Activated naive CD4-positive, alpha-beta T cell treated with anti-CD3 and anti-CD28 coated beads, Interleukin-2, amount 10 ng/mL, durations not matched to agents 7 days and 5 days (primary cell): ENCODE measurements around the gene PRKAR1A.
A peak's percentile ranks its signal among the peaks of the same experiment; 100 is the strongest.
"Not testable (repeated sequence)": the region's sequence is repeated elsewhere in the genome, so short reads cannot be mapped to it uniquely, and the experiment has no call there.

Experiments
- CTCF ChIA-PET: fragments of 350-600 bp; sonication (Branson Sonifier 250); formaldehyde crosslinking; loops from one replicate; lab custom pipeline; 2021; ENCODE audit warnings: antibody characterized with exemption; lab: Charles Lee
- DNase-seq: peaks from one replicate; pipeline ENCODE4 v3.0.0-alpha.2; 2020
- H3K27ac Mint-ChIP-seq: one replicate; pipeline ENCODE4 v1.8.0; 2021; ENCODE audit warnings: mild to moderate bottlenecking, moderate library complexity, mixed read lengths
- H3K27me3 Mint-ChIP-seq: one replicate; pipeline ENCODE4 v1.8.0; 2021; ENCODE audit warnings: mild to moderate bottlenecking, mixed read lengths
- H3K36me3 Mint-ChIP-seq: one replicate; pipeline ENCODE4 v1.8.0; 2021; ENCODE audit warnings: mixed read lengths
- H3K4me1 Mint-ChIP-seq: one replicate; pipeline ENCODE4 v1.8.0; 2021; ENCODE audit warnings: mixed read lengths
- H3K4me3 Mint-ChIP-seq: one replicate; pipeline ENCODE4 v1.8.0; 2021; ENCODE audit warnings: mild to moderate bottlenecking, moderate library complexity, mixed read lengths
- H3K9me3 Mint-ChIP-seq: one replicate; pipeline ENCODE4 v1.8.0; 2021; ENCODE audit warnings: mixed read lengths

PRKAR1A gene

DNA sequence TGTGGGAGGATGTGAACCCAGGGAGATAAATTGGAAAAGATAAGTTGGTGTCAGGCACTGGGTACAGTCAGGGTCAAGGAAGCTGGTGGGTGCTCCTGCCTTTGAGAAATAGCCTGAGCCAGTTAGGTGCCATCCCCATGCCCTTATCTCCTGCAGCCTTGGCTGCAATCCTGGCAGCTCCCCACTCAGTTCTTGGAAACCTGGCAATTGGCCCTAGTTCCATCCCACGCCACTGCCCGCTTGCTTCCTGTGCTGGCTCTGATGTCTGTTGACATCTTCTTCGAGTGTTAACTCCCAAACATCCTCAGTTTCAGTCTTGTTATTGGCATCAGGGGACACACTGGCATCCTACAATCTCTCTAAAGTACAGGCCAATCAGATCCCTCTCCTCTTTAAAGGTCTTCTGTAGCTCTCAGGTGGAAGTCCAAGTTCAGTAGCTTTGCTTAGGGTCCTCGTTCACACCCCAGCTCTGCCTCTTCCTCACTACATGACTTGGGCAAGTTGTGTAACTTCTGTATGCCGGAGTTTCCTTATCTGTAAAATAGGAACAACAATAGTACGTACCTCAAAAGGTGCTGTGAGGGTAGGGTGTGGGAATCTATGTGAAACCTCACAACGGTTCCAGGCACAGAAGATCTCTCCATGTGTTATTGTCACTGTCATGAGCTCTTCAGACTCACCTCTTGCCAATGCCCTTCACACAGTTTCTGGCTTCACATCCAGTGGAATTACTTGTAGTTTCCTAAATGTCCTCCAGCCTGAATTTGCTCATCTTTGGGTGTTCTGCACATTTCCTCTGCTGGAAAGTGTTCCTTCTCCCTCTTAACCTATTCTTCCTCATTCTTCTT lies 13.5 kb upstream of the PRKAR1A start:
- CTCF ChIA-PET: interaction anchor here (1.0 to 1.4 kb wide), 3 partner anchors 9 to 35 kb away, joined by 3 to 5 read pairs (median 5); no protein-coding TSS in a partner anchor
- no peak for DNase-seq
- Mint-ChIP-seq H3K4me1 (peaks cover 27% of the 10 kb centered on the region), H3K36me3 (no peaks in the 10 kb centered on the region), H3K27ac (peak overlapping the region; percentile 73), H3K9me3 (no peaks in the 10 kb centered on the region), H3K27me3 (peaks cover 9% of the 10 kb centered on the region), H3K4me3 (no peak overlapping the region)

DNA sequence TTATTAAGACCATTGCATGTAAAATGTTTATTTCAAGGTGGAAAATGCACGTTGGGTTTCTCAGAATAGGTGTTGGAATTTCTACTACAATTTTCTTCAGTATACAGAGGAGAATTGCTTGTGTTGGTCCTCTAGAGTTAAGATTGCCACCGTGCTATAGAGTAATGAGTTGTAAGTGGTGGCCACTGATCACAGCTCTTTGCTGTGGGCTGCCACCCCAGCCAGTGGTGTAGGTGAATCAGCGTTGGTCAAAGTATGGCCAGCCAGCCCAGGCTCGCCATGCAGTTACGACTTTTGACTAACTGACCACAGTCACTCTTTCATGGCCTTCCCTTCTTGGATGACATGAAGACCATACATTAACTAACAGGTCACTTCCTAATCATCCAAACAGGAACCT lies 12.6 kb upstream of the PRKAR1A start:
- no peaks in the 10 kb centered on the region for H3K36me3 Mint-ChIP-seq
- H3K9me3 Mint-ChIP-seq: no peaks in the 10 kb centered on the region
- H3K4me1 Mint-ChIP-seq: peaks cover 27% of the 10 kb centered on the region
- peaks cover 9% of the 10 kb centered on the region for H3K27me3 Mint-ChIP-seq
- CTCF ChIA-PET: no interaction called here
- DNase-seq: no peak
- H3K27ac Mint-ChIP-seq: no peak overlapping the region
- H3K4me3 Mint-ChIP-seq: no peak overlapping the region

DNA sequence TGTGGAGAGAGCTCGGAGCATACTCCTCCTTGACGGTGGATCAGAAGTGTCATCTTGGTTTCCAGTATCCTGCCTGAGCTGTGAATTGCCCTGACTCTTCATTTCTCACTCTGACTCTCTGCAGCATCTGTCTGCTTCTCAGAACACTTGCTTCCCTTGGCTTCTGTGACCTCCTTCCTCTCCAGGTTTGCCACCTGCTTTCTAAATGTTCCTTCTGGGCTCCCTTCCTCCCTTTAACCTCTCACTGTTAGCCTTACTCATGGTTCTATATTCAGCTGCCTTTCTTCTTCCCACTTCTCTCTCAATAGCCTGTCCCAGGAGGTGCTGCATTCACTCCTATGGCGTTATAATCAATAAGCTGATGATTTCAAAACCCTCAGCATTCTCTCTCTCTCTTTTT lies 11.2 kb upstream of the PRKAR1A start:
- Mint-ChIP-seq H3K9me3 (no peaks in the 10 kb centered on the region), H3K36me3 (no peaks in the 10 kb centered on the region), H3K27me3 (peaks cover 9% of the 10 kb centered on the region), H3K4me1 (peaks cover 27% of the 10 kb centered on the region), H3K4me3 (no peak overlapping the region), H3K27ac (no peak overlapping the region)
- DNase-seq: no peak
- CTCF ChIA-PET: no interaction called here

DNA sequence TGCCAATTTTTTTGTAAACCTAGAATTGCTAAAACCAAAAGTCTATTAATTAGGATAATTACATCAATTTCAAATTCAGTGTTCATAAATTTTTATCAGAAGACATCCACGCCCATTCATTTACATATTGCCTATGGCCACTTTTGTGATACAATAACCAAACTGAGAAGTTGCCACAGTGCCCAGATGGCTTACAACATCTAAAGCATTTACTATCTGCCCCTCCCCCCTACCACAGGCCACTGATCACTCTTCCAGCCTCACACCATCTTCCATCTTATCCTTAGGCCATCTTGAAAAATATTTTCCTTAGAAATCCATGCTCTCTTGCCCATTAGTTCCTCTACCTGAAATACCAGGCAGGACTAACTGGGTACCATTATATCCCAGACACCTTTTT lies 6.3 kb upstream of the PRKAR1A start:
- H3K4me1 Mint-ChIP-seq: peaks cover 31% of the 10 kb centered on the region
- H3K36me3 Mint-ChIP-seq: no peaks in the 10 kb centered on the region
- CTCF ChIA-PET: no interaction called here
- no peaks in the 10 kb centered on the region for H3K9me3 Mint-ChIP-seq
- no peak for DNase-seq
- peaks cover 4% of the 10 kb centered on the region for H3K27me3 Mint-ChIP-seq
- H3K4me3 Mint-ChIP-seq: no peak overlapping the region
- no peak overlapping the region for H3K27ac Mint-ChIP-seq

DNA sequence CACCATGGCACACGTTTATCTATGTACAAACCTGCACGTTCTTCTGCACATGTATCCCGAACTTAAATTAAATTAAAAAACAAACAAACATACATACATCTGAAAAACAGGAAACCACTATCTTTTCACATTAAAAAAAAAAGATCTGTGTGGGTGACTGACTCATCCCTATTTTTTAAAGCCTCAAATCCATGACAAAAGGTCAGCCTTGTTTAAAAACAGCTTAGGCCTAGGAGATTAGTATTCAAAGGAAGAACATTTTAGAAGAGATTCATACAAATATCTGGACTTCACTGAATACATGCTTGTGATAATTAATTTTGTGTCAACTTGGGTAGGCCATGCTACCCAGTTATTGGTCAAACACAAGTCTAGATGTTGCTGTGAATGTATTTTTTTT lies 4.7 kb upstream of the PRKAR1A start:
- CTCF ChIA-PET: interaction anchor here (2.0 kb wide), 1 partner anchor 9 kb away, joined by 5 read pairs; no protein-coding TSS in a partner anchor
- H3K4me3 Mint-ChIP-seq: no peak overlapping the region
- peaks cover 36% of the 10 kb centered on the region for H3K4me1 Mint-ChIP-seq
- H3K27me3 Mint-ChIP-seq: no peaks in the 10 kb centered on the region
- H3K27ac Mint-ChIP-seq: no peak overlapping the region
- no peaks in the 10 kb centered on the region for H3K9me3 Mint-ChIP-seq
- DNase-seq: no peak
- H3K36me3 Mint-ChIP-seq: no peaks in the 10 kb centered on the region

DNA sequence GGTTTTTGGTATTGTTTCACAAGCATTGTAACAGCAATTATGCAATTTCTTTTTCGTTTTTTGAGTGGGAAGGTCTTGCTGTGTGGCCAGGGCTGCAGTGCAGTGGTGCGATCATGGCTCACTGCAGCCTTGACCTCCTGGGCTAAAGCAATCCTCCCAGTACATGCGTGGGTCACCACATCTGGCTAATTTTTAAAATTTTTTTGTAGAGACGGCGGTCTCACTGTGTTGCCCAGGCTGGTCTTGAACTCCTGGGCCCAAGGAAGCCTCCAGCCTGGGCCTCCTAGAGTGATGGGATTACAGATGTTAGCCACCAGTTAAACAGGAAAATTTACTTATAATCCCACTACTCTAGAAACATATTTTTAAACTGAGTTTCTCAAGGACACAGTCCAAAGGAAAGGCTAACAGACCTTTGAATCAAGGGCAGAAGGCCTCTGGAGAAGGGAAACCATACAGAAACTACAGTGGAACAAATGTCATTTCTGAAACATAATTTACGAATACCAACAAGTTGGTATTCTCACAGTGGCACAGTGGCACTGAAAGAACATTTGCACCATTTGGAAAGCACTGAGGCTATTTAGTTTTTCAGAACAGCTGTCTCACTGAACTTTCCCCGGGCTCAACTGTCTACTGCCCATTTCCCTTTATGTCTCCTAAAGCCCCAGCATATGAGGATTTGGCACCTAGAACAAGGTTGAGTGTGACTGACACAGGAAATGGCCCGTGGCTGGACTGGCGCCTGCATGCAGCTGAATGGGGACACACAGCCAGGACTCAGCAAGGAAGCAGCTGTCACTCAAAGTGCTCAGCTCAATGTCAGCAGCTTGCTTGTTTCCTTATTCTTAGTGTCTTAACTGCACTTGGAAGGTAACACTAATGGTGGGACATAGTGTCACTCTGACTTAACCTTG lies 2.8 kb upstream of the PRKAR1A start:
- no peaks in the 10 kb centered on the region for H3K9me3 Mint-ChIP-seq
- no peaks in the 10 kb centered on the region for H3K27me3 Mint-ChIP-seq
- CTCF ChIA-PET: interaction anchor here (1.1 to 1.2 kb wide), 2 partner anchors 12 to 22 kb away, joined by 3 to 5 read pairs; no protein-coding TSS in a partner anchor
- DNase-seq: peak; percentile 28
- no peak overlapping the region for H3K27ac Mint-ChIP-seq
- H3K4me3 Mint-ChIP-seq: peak overlapping the region; percentile 27
- H3K4me1 Mint-ChIP-seq: peaks cover 48% of the 10 kb centered on the region
- H3K36me3 Mint-ChIP-seq: peaks cover 8% of the 10 kb centered on the region

DNA sequence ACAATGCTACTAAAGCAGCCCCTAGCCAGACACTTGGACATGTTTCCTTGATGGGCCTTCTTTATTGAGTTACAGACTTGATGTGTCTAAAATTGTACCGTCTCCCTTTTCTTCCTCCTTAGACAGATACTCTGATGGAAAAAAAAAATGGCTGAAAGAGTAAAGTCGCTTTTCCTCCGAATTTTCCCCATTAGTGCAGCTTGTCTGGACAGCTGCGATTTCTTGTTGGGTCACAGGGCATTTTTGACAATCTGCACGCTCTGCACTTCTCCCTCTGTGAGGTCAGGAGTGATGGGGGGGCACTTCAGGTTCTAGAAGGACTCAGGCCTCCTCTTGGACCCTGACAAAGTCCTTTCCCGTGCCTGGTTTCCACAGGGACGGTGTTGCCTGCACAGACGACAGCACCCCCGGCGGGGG lies 968 bp upstream of the PRKAR1A start:
- Mint-ChIP-seq H3K27me3 (no peaks in the 10 kb centered on the region), H3K9me3 (no peaks in the 10 kb centered on the region), H3K36me3 (peaks cover 19% of the 10 kb centered on the region), H3K4me1 (peaks cover 60% of the 10 kb centered on the region), H3K27ac (peak overlapping the region; percentile 50), H3K4me3 (peak overlapping the region; percentile 75)
- CTCF ChIA-PET: interaction anchor here (0.7 kb wide), 1 partner anchor 8 kb away, joined by 3 read pairs; no protein-coding TSS in a partner anchor
- DNase-seq: no peak

DNA sequence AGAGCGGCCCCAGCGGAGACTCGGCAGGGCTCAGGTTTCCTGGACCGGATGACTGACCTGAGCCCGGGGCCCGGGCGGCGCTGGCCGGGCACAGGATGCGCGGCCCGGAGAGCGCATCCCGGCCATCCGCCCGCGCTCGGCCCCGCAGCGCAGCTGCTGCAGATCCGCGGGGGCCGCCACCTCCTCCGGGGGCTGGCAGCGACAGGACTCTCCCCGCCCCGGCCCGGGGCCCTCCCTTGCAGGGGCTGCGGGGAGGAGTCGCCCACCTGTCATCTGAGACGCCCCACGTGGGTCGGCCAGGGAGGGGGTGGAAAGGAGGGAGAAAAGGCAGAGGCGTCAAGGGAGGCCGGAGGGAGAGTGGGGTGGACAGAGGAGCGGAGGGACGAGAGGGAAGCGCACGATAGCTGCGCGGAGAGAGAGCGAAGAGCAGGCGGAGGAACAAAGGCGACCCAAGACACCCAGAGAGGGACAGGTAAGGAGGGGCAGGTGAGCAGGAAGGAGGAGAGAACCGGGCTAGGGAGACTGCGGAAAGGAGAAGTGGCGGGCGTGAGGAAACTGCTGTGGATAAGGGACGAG lies 471 bp upstream of the PRKAR1A start:
- CTCF ChIA-PET: no interaction called here
- H3K36me3 Mint-ChIP-seq: peaks cover 22% of the 10 kb centered on the region
- no peaks in the 10 kb centered on the region for H3K27me3 Mint-ChIP-seq
- no peaks in the 10 kb centered on the region for H3K9me3 Mint-ChIP-seq
- DNase-seq: peak; percentile 80
- peak overlapping the region; percentile 90 for H3K27ac Mint-ChIP-seq
- H3K4me3 Mint-ChIP-seq: peak overlapping the region; percentile 88
- H3K4me1 Mint-ChIP-seq: peaks cover 61% of the 10 kb centered on the region

DNA sequence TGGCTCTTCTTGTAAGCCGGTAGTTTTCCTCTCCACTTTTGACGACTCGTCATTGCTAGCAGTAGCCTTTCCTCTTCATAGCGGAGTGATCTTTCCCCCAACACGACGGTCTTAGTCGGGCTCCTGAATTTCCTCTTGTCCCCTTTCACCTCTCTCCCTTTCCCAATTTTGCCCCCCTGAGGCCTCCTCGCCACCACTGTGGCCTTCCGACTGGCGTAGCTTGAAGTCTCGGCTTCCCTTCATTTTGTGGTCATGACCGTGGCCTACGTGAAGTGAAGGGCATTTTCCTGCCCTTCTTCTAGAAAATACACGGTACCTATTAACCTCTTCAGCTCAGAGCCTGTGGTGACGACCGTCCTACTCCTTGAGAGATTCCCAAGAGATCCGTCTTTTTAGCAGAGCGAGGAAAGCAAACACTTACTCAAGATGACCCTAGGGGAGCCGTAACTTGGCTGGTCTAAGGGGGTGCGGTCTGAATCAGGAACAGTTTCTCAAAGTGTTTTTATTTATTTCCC lies 787 bp downstream of the PRKAR1A start:
- H3K4me1 Mint-ChIP-seq: peaks cover 52% of the 10 kb centered on the region
- H3K27me3 Mint-ChIP-seq: no peaks in the 10 kb centered on the region
- peak overlapping the region; percentile 91 for H3K27ac Mint-ChIP-seq
- no peak for DNase-seq
- H3K4me3 Mint-ChIP-seq: peak overlapping the region; percentile 89
- H3K36me3 Mint-ChIP-seq: peaks cover 33% of the 10 kb centered on the region
- CTCF ChIA-PET: no interaction called here
- no peaks in the 10 kb centered on the region for H3K9me3 Mint-ChIP-seq

DNA sequence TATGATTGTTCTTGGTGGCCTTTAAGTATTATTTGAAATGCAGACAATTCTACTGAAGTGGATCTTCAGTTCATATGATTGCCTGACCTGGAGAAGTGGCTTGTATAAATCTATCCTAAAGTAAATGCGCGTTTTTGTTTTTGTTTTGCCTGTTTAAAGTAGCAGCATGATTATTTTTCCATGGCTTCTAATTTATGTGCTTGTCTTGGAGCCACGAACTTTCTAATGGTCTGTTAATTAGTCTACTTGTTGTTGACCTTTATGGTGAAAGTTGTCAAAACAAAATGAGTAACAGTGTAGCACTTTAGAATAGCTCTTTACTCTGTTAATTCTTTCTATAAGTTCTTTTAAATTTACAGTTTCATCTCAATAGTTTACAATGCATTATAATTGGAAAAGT lies 1.7 kb downstream of the PRKAR1A start:
- H3K4me3 Mint-ChIP-seq: peak overlapping the region; percentile 89
- no peaks in the 10 kb centered on the region for H3K27me3 Mint-ChIP-seq
- no peaks in the 10 kb centered on the region for H3K9me3 Mint-ChIP-seq
- peaks cover 41% of the 10 kb centered on the region for H3K36me3 Mint-ChIP-seq
- no peak for DNase-seq
- CTCF ChIA-PET: interaction anchor here (0.7 kb wide), 1 partner anchor 714 kb away, joined by 3 read pairs; no protein-coding TSS in a partner anchor
- no peak overlapping the region for H3K27ac Mint-ChIP-seq
- H3K4me1 Mint-ChIP-seq: peaks cover 53% of the 10 kb centered on the region

DNA sequence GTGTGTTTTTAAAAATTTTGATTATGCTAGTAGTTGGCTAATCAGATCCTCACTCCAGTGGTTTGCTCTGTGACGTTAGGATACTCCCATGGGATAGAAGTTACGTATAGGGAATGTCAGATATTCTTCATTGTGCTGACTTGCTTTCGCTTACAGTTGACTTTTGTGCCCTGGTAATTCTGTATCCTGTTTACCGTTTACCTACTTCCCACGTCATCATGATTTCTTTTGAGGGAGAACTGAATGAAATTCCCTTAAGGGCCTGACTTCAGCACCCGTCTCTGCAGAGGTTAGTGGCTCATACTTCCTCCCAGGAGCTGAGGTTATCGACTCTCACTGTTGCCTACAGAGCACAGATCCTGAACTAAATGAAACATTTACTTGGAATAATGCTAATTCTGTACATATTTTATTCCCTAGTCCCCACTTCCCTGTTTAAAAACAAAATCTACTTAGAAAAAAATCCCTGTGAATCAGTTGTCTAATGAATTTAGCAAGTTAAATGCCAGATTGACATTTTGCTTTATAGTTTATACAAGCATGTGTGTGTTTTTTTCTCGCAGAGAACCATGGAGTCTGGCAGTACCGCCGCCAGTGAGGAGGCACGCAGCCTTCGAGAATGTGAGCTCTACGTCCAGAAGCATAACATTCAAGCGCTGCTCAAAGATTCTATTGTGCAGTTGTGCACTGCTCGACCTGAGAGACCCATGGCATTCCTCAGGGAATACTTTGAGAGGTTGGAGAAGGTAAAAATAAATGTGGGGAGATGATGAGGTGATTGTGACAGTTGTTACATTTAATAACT lies 2.8 kb downstream of the PRKAR1A start:
- H3K36me3 Mint-ChIP-seq: peaks cover 48% of the 10 kb centered on the region
- peaks cover 52% of the 10 kb centered on the region for H3K4me1 Mint-ChIP-seq
- no peak overlapping the region for H3K27ac Mint-ChIP-seq

DNA sequence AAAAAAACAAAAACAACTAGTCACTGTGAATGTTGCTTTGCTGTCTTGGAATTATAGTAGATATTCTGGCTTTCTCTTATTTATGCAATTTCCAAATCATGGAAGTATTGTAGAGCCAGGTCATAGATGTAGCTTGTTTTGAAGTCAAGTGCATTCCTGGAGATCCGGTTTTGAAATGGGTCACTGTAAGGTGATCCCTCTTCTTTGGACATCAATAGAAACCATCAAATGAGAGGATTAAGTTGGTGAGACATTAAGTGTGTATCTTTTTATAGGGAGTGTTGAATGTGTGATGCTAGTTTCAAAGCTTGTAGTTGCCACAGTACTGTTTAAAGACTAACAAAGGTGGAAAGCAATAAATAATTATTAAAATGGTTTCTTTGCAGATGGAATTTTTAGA lies 4.5 kb downstream of the PRKAR1A start:
- no peaks in the 10 kb centered on the region for H3K27me3 Mint-ChIP-seq
- peaks cover 40% of the 10 kb centered on the region for H3K4me1 Mint-ChIP-seq
- no peaks in the 10 kb centered on the region for H3K9me3 Mint-ChIP-seq
- CTCF ChIA-PET: no interaction called here
- no peak for DNase-seq
- H3K4me3 Mint-ChIP-seq: no peak overlapping the region
- H3K36me3 Mint-ChIP-seq: peaks cover 52% of the 10 kb centered on the region
- H3K27ac Mint-ChIP-seq: no peak overlapping the region

More for the DNA sequence above, 2.8 kb downstream of the PRKAR1A start:
- Mint-ChIP-seq H3K4me3 (peak overlapping the region; percentile 89), H3K9me3 (no peaks in the 10 kb centered on the region), H3K27me3 (no peaks in the 10 kb centered on the region)
- no peak for DNase-seq
- CTCF ChIA-PET: no interaction called here

DNA sequence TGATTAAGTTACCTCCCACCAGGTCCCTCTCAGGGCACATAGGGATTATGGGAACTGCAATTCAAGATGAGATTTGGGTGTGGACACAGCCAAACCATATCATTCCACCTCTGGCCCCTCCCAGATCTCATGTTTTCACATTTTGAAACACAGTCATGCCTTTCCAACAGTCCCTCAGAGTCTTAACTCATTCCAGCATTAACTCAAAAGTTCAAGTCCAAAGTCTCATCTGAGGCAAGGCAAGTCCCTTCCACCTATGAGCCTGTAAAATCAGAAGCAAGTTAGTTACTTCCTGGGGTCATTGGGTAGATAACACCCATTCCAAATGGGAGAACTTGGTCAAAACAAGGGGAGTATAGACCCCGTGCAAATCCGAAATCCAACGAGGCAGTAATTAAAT lies 5.4 kb downstream of the PRKAR1A start:
- Mint-ChIP-seq H3K36me3 (peaks cover 59% of the 10 kb centered on the region), H3K4me1 (peaks cover 39% of the 10 kb centered on the region)
- H3K27me3 Mint-ChIP-seq, H3K9me3 Mint-ChIP-seq, H3K27ac Mint-ChIP-seq, DNase-seq, H3K4me3 Mint-ChIP-seq, CTCF ChIA-PET: not testable (repeated sequence)
